ENCODE measurements around the gene RAB3GAP1.

RAB3GAP1 gene

GRCh38 chr2:135168204-135168856, 116.2 kb downstream of the RAB3GAP1 start:
- DNase-seq: no peak

- DNase-seq: no peak
Observed at GRCh38 chr2:135169900-135170753, 118.0 kb downstream of the RAB3GAP1 start.

- no peak for DNase-seq
Observed at GRCh38 chr2:135174049-135174809, 122.1 kb downstream of the RAB3GAP1 start.

- no peak for DNase-seq
Observed at GRCh38 chr2:135174810-135175093, 122.7 kb downstream of the RAB3GAP1 start.

GRCh38 chr2:135175177-135175576, 123.1 kb downstream of the RAB3GAP1 start:
- DNase-seq: no peak

- no peak for DNase-seq
Observed at GRCh38 chr2:135179689-135180088, 127.6 kb downstream of the RAB3GAP1 start.

GRCh38 chr2:135182190-135182589, 130.1 kb downstream of the RAB3GAP1 start:
- DNase-seq: no peak

- no peak for DNase-seq
Observed at GRCh38 chr2:135182601-135183000, 130.5 kb downstream of the RAB3GAP1 start.

GRCh38 chr2:135183822-135184221, 131.7 kb downstream of the RAB3GAP1 start:
- no peak for DNase-seq

GRCh38 chr2:135186054-135186453, 134.0 kb downstream of the RAB3GAP1 start:
- DNase-seq: no peak

- no peak for DNase-seq
Observed at GRCh38 chr2:135187270-135187669, 135.2 kb downstream of the RAB3GAP1 start.

- no peak for DNase-seq
Observed at GRCh38 chr2:135189148-135189547, 137.1 kb downstream of the RAB3GAP1 start.

- no peak for DNase-seq
Observed at GRCh38 chr2:135190799-135191198, 138.7 kb downstream of the RAB3GAP1 start.

GRCh38 chr2:135198481-135198880, 146.4 kb downstream of the RAB3GAP1 start:
- DNase-seq: no peak

- no peak for DNase-seq
Observed at GRCh38 chr2:135202751-135203150, 150.7 kb downstream of the RAB3GAP1 start.

GRCh38 chr2:135203944-135204343, 151.9 kb downstream of the RAB3GAP1 start:
- DNase-seq: no peak

GRCh38 chr2:135208016-135208415, 155.9 kb downstream of the RAB3GAP1 start:
- DNase-seq: no peak

GRCh38 chr2:135212757-135213156, 160.7 kb downstream of the RAB3GAP1 start:
- DNase-seq: no peak

GRCh38 chr2:135218426-135218825, 166.3 kb downstream of the RAB3GAP1 start:
- DNase-seq: no peak

- no peak for DNase-seq
Observed at GRCh38 chr2:135219226-135219625, 167.1 kb downstream of the RAB3GAP1 start.

All from hematopoietic multipotent progenitor cell treated with erythropoietin and hydrocortisone succinate and interleukin-3 and kit ligand, for 4 days (in vitro differentiated cells).